ENCODE data around the gene FUT1. TPM values are rescaled to one million over a fixed set of nuclear protein-coding genes. Genes with fewer than 3 reads are reported as not detected.
A peak's percentile ranks its signal among the peaks of the same experiment; 100 is the strongest.

Gene FUT1
- total RNA-seq, 1 donor from 2014 or later, result 1.8 TPM

GRCh38 chr19:48746738-48747575 lies 5.5 kb downstream of the FUT1 start, which contains the start of gene IZUMO1:
TSS of gene IZUMO1 (minus strand) at chr19:48746909. CDS start at chr19:48745859, 1,050 bp downstream.
- intact Hi-C loops (cut with DNase I), result no loop called here
- peak; percentile 90 for DNase-seq
- peak; percentile 88 for ATAC-seq (ENCODE audit: poor library complexity)

GRCh38 chr19:48746110-48746509 lies 6.3 kb downstream of the FUT1 start:
- peak; percentile 9 for DNase-seq
- no peak for ATAC-seq (ENCODE audit: poor library complexity)
- intact Hi-C loops (cut with DNase I), result no loop called here

DNA sequence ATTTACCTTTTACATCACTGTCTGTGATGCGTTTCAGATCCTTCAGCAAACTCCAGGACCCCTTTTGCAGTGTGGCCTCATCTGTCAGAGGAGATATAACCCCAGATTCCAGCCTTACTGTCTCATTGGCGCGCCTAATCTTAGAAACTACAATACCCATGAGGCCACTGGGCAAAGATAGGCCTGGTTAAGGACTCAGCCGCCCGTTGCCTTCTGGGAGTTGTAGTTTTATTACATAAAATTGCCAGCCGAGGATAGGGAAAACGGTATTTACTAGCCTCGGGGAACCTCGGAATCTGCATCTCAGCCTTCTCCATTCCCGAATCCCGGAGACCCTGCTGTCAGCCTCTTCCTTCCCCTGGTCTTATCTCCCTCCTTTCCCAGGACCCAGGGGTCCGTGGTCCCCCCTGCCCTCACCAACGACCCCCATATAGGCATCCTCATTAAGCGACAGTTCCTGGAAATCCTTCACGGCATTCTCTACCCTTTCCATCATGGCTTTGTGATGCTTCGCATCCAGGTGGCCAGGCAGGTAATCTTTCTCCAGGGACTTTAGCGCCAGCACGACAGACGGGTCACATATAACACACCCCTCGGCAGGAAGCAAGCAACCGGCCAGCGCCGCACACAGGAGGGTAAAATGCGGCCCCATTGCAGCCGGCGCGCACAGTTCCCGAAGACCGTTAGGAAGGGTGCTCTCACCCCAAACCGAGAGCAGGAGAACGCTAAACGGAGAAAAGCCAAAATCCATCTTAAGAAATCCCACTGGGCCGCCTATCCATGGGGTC lies 7.0 kb downstream of the FUT1 start:
- intact Hi-C loops (cut with DNase I), result no loop called here
- peak; percentile 61 for ATAC-seq (ENCODE audit: poor library complexity)
- DNase-seq, result peak; percentile 60

DNA sequence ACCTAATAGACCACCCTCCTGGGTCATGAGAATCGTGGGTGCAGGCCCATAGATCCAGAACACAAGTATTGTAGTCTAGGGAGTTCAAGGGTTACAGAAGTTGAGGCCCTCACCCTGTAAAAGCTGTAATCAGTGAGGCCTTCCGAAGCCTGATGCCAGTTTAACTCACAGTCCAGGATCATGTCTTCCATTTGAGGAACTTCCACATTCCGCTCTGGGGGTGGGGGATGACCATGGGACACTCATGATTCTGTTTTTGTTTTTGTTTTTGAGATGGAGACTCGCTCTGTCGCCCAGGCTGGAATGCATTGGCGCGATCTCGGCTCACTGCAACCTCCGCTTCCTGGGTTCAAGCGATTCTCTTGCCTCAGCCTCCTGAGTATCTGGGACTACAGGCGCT lies 10.3 kb downstream of the FUT1 start:
- DNase-seq (no peak), ATAC-seq (ENCODE audit: poor library complexity) (no peak)
- intact Hi-C loops (cut with DNase I), result no loop called here

DNA sequence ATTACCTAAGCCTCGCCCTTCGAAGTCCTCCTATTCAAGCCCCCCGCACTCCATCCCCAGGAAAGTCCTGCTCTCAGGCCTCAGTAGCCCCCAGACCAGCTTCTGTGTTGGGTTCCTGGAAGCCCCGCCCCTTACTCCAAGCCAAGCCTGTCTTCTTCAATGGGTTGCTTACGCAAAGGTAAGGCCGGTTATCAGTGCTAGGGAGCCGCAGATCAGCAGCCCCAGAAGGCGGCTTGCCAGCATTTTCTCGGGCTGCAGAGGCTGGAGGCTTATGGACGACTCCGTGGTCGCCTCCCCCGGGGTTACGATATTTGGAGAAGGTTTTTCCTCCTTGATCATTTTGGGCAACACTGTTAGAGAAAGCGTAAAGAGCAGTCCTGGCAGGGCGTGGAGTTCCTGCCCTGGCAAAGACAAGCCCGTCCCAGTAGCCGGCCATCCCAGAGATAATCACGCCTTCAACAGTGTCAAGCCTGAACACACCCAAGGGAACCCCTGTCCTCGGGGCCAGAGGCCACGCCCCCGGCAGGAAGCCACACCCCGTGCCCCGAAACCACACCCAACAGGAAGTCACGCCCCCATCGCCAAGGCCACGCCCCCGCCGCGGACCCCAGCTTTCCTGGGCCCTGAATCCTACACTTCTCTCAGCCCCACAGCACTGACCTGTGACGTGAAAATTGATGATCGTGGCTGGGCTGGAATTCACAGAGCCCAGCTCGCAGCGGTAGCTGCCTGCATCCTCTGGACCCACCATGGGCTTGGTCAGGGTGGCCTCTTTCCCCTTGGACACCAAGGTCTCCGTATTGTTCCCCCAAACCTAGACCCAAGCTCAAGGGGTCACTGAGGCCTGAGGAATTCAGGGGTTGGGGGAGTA lies 11.1 kb downstream of the FUT1 start:
- DNase-seq (peak; percentile 64), ATAC-seq (ENCODE audit: poor library complexity) (peak; percentile 16)
- intact Hi-C loops (cut with DNase I), result no loop called here

DNA sequence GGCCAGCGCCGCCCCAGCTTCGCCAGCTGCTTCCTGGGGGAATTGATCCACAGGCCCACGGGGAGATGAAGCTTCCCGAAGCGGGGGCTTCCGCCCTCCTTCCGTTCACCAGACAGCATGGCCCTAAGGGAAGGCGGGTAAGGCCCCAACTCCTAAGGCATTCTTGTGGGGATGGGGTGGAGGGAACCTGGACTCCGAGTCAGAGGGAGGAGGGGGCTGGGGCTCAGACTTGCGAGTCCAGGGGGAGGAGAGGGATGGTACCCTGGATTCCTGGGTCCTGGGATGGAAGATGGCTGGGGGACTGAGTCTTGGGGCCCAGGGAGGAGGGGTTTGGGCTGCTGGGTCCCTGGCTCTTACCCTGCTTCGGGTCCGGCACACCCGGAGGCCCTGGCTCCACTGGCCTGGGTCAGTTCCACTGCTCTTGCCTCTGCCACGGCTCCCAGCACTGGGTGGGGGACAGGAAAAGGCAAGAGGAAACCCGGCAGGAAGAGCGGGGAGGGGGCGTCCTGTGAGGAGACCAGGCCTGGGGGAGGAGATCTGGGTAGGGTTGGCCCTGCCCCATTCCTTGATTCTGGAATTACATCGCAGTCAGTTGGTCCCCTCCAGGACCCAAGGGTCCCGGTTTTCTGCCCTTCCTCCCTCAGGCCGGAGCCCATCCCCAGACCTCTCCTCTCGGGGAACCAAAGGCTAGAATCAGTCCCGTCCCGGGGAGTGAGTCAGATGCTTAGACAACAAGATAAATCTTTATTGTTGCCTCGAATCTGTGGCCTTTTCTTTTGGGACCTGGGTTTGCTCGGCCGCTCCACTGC lies 12.1 kb downstream of the FUT1 start, which contains the start of gene RASIP1:
Gene RASIP1, minus strand, starts transcription at position 447 of the 809 bp plus-strand sequence. Its CDS starts 328 bp downstream, at position 119.
- intact Hi-C loops (cut with DNase I), result no loop called here
- ATAC-seq (ENCODE audit: poor library complexity), result peak; percentile 4
- DNase-seq, result peak; percentile 73

DNA sequence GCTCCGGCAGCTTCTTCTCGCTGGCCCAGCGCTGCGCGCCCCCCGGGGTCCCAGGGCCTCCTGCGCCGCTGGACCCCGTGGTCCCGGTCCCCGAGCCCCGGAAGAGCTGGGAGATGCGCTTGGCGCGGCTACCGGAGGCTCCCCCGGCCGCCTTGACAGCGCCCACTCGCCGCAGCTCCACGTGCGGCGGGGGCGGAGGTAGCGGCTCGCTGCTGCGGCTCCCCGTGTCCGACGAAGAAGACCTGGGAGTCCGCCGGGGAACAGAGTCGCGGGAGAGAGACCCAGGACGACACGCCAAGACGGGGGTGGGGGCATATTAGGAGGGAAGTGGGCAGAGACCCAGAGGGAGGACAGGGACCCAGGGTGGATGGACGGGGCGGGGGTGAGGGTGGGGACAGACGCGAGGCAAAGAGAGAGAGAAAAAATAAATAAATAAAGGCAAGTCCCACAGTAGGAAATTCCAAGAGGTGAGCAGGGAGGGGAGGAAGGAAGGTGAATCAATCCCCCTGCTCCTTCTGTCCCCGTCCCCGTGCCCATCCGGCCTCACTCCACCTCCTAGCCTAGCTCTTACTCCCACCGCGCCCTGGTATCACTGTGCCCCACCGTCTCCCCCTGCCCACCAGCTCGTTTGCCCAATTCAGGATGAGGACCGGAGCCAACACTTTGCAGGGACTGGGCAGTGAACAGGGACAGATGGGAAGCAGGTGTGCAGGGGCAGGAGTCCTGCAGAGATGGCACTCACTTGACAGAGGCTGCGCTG lies 12.9 kb downstream of the FUT1 start:
- intact Hi-C loops (cut with DNase I), result loop anchor here (5.0 to 10.0 kb wide), 2 partner anchors 62 to 95 kb away; partner anchors contain the start of gene CA11
- ATAC-seq (ENCODE audit: poor library complexity), result no peak
- DNase-seq, result no peak

GRCh38 chr19:48738557-48739403 lies 13.7 kb downstream of the FUT1 start:
- intact Hi-C loops (cut with DNase I), result loop anchor here (5.0 to 10.0 kb wide), 2 partner anchors 61 to 94 kb away; partner anchors contain the start of gene CA11
- peak; percentile 94 for DNase-seq
- peak; percentile 91 for ATAC-seq (ENCODE audit: poor library complexity)

GRCh38 chr19:48737360-48737998 lies 15.0 kb downstream of the FUT1 start:
- no peak for DNase-seq
- ATAC-seq (ENCODE audit: poor library complexity), result no peak
- intact Hi-C loops (cut with DNase I), result loop anchor here (5.0 to 10.0 kb wide), 2 partner anchors 60 to 93 kb away; partner anchors contain the start of gene CA11

GRCh38 chr19:48735031-48735615 lies 17.3 kb downstream of the FUT1 start:
- intact Hi-C loops (cut with DNase I), result loop anchor here (5.0 to 10.0 kb wide), 2 partner anchors 58 to 90 kb away; partner anchors contain the start of gene CA11
- ATAC-seq (ENCODE audit: poor library complexity), result no peak
- no peak for DNase-seq

GRCh38 chr19:48734625-48735024 lies 17.8 kb downstream of the FUT1 start:
- no peak for DNase-seq
- ATAC-seq (ENCODE audit: poor library complexity), result no peak

GRCh38 chr19:48731452-48731851 lies 21.0 kb downstream of the FUT1 start:
- ATAC-seq (ENCODE audit: poor library complexity), result no peak
- no peak for DNase-seq
- intact Hi-C loops (cut with DNase I), result loop anchor here (10.0 kb wide), 1 partner anchor 87 kb away; the partner anchor contains the start of gene CA11

More at GRCh38 chr19:48734625-48735024, 17.8 kb downstream of the FUT1 start:
- intact Hi-C loops (cut with DNase I), result loop anchor here (5.0 to 10.0 kb wide), 2 partner anchors 57 to 90 kb away; partner anchors contain the start of gene CA11

GRCh38 chr19:48728911-48729664 lies 23.4 kb downstream of the FUT1 start:
- intact Hi-C loops (cut with DNase I), result no loop called here
- ATAC-seq (ENCODE audit: poor library complexity) (peak; percentile 13), DNase-seq (no peak)

GRCh38 chr19:48726556-48726955 lies 25.9 kb downstream of the FUT1 start:
- DNase-seq (no peak), ATAC-seq (ENCODE audit: poor library complexity) (no peak)
- intact Hi-C loops (cut with DNase I), result no loop called here
